ENCODE data around the gene CCM2.

CCM2 gene

GRCh38 chr7:44969049-44969700 is 30.8 kb upstream of the CCM2 start:
- H3K27ac ChIP-seq: no peak overlapping the region
- no peaks in the 10 kb centered on the region for H3K4me1 ChIP-seq
- H3K4me3 ChIP-seq (ENCODE audit: low read depth, low read length): no peak overlapping the region
- no peaks in the 10 kb centered on the region for H3K36me3 ChIP-seq (ENCODE audit: control insufficient read depth, insufficient read depth, low read length)
- H3K27me3 ChIP-seq (ENCODE audit: control insufficient read depth, insufficient read depth, low read length): no peaks in the 10 kb centered on the region
- H3K9ac ChIP-seq: no peak overlapping the region
- H3K9me3 ChIP-seq (ENCODE audit: control insufficient read depth, low read length): no peaks in the 10 kb centered on the region
- H3K4me2 ChIP-seq (ENCODE audit: low read length): no peak overlapping the region
- TF ChIP-seq CTCF (IDR thresholded peaks at IDR 0.05): no peak
- no peaks in the 10 kb centered on the region for H3K79me2 ChIP-seq
- no peak overlapping the region for H2AFZ ChIP-seq

GRCh38 chr7:44969701-44970522 is 30.1 kb upstream of the CCM2 start:
- no peak overlapping the region for H3K4me2 ChIP-seq (ENCODE audit: low read length)
- no peak overlapping the region for H2AFZ ChIP-seq
- no peaks in the 10 kb centered on the region for H3K9me3 ChIP-seq (ENCODE audit: control insufficient read depth, low read length)
- H3K36me3 ChIP-seq (ENCODE audit: control insufficient read depth, insufficient read depth, low read length): no peaks in the 10 kb centered on the region
- H3K4me3 ChIP-seq (ENCODE audit: low read depth, low read length): no peak overlapping the region
- no peaks in the 10 kb centered on the region for H3K27me3 ChIP-seq (ENCODE audit: control insufficient read depth, insufficient read depth, low read length)
- H3K9ac ChIP-seq: no peak overlapping the region
- no peaks in the 10 kb centered on the region for H3K79me2 ChIP-seq
- H3K4me1 ChIP-seq: no peaks in the 10 kb centered on the region
- no peak for TF ChIP-seq CTCF (IDR thresholded peaks at IDR 0.05)
- H3K27ac ChIP-seq: no peak overlapping the region

- no peaks in the 10 kb centered on the region for H3K4me1 ChIP-seq
- no peaks in the 10 kb centered on the region for H3K79me2 ChIP-seq
- no peak for TF ChIP-seq CTCF (IDR thresholded peaks at IDR 0.05)
- H3K36me3 ChIP-seq (ENCODE audit: control insufficient read depth, insufficient read depth, low read length): no peaks in the 10 kb centered on the region
- no peak overlapping the region for H3K4me2 ChIP-seq (ENCODE audit: low read length)
- H3K4me3 ChIP-seq (ENCODE audit: low read depth, low read length): no peak overlapping the region
- no peak overlapping the region for H3K27ac ChIP-seq
- no peak overlapping the region for H3K9ac ChIP-seq
- no peaks in the 10 kb centered on the region for H3K27me3 ChIP-seq (ENCODE audit: control insufficient read depth, insufficient read depth, low read length)
- no peaks in the 10 kb centered on the region for H3K9me3 ChIP-seq (ENCODE audit: control insufficient read depth, low read length)
- no peak overlapping the region for H2AFZ ChIP-seq
These were observed 29.4 kb upstream of the CCM2 start for GRCh38 chr7:44970523-44971051.

- H3K4me1 ChIP-seq: no peaks in the 10 kb centered on the region
- no peaks in the 10 kb centered on the region for H3K79me2 ChIP-seq
- no peak overlapping the region for H3K4me3 ChIP-seq (ENCODE audit: low read depth, low read length)
- H3K27ac ChIP-seq: no peak overlapping the region
- no peak overlapping the region for H3K4me2 ChIP-seq (ENCODE audit: low read length)
- no peak for TF ChIP-seq CTCF (IDR thresholded peaks at IDR 0.05)
- H3K36me3 ChIP-seq (ENCODE audit: control insufficient read depth, insufficient read depth, low read length): no peaks in the 10 kb centered on the region
- H3K9me3 ChIP-seq (ENCODE audit: control insufficient read depth, low read length): no peaks in the 10 kb centered on the region
- no peak overlapping the region for H3K9ac ChIP-seq
- H3K27me3 ChIP-seq (ENCODE audit: control insufficient read depth, insufficient read depth, low read length): no peaks in the 10 kb centered on the region
- H2AFZ ChIP-seq: no peak overlapping the region
These were observed 28.7 kb upstream of the CCM2 start for GRCh38 chr7:44971188-44971901.

Data from parathyroid adenoma (tissue), 2 donors.